ENCODE measurements around the gene IFNL2. TPM values are rescaled to one million over a fixed set of nuclear protein-coding genes. Genes with fewer than 3 reads are reported as not detected.

The IFNL2 gene
- total and polyA plus RNA-seq, 9 of the 15 experiments (the other 6 are each of a cell fraction or from before 2014, with no cell fraction given): not detected

GRCh38 chr19:39308531-39309304 is 40.5 kb downstream of the IFNL2 start (continued):
- TF ChIP-seq PRDM10 (IDR thresholded peaks at IDR 0.05; ENCODE audit: partially characterized antibody) (no peak), FOXK2 (conservative IDR thresholded peaks at IDR 0.05 in 1 of 2, IDR thresholded peaks at IDR 0.05 in 1 of 2; ENCODE audit: low read depth in 2 of 2) (no peak), RBM39 (optimal IDR thresholded peaks at IDR 0.05; ENCODE audit: low read depth, low read length) (no peak), FOXA1 (IDR thresholded peaks at IDR 0.05; ENCODE audit: borderline replicate concordance) (no peak), FOXO4 (CRISPR knock-in tag; IDR thresholded peaks at IDR 0.05) (no peak), MXD1 (CRISPR knock-in tag; IDR thresholded peaks at IDR 0.05; ENCODE audit: borderline replicate concordance, poor library complexity, severe bottlenecking) (no peak), ZC3H8 (IDR thresholded peaks at IDR 0.05) (no peak), MBD1 (CRISPR knock-in tag; IDR thresholded peaks at IDR 0.05) (no peak), ZNF445 (CRISPR knock-in tag; IDR thresholded peaks at IDR 0.05; ENCODE audit: low read depth) (no peak), KAT7 (CRISPR knock-in tag; IDR thresholded peaks at IDR 0.05; ENCODE audit: borderline replicate concordance) (no peak), EP400 (IDR thresholded peaks at IDR 0.05) (no peak), POLR2A (conservative IDR thresholded peaks at IDR 0.05) (no peak), MAFF (IDR thresholded peaks at IDR 0.05; ENCODE audit: low read length) (no peak), MYNN (IDR thresholded peaks at IDR 0.05) (no peak), MYNN (CRISPR knock-in tag; IDR thresholded peaks at IDR 0.05) (no peak), PPARD (CRISPR knock-in tag; IDR thresholded peaks at IDR 0.05) (no peak), MEIS2 (IDR thresholded peaks at IDR 0.05; ENCODE audit: partially characterized antibody) (peak; percentile 75), SP1 (CRISPR knock-in tag; IDR thresholded peaks at IDR 0.05) (peak; percentile 62; the same call in 1 of the 2 replicates), STAT5A (IDR thresholded peaks at IDR 0.05; ENCODE audit: borderline replicate concordance, low read length) (no peak), MCM3 (IDR thresholded peaks at IDR 0.05) (no peak), GATAD2B (IDR thresholded peaks at IDR 0.05; ENCODE audit: borderline replicate concordance) (no peak), ZNF644 (tag; IDR thresholded peaks at IDR 0.05; ENCODE audit: low read depth) (no peak), BRF1 (IDR thresholded peaks at IDR 0.05; ENCODE audit: borderline replicate concordance, extremely low read depth, insufficient read length) (no peak), TAL1 (IDR thresholded peaks at IDR 0.05) (peak; percentile 75)

Data from K562 (cell line).